Lung (tissue), 12 donors: ENCODE results near the gene CAPN9. TPM values are rescaled to one million over a fixed set of nuclear protein-coding genes. Genes with fewer than 3 reads are reported as not detected.

Source experiments
- ATAC-seq: fragments of 200-7000 bp; cut with Tn5 transposase; one replicate; pipeline ENCODE4 v1.9.1; 2020; ENCODE audit warnings: moderate number of reproducible peaks; ENCODE audit not compliant: insufficient read depth, low FRiP score
- DNase-seq, 3 donors: peaks; one replicate each; pipeline ENCODE4 v3.0.0-alpha.2; 2013 to 2017
- H3K27ac ChIP-seq, 2 donors: one replicate each; pipeline ENCODE4 v1.5.1; 2013; ENCODE audit warnings: mild to moderate bottlenecking in 2 of 2, moderate library complexity in 2 of 2, control low read depth in 1 of 2, inconsistent platforms in 1 of 2, low read depth in 1 of 2, low read length in 1 of 2
- H3K27me3 ChIP-seq, 3 donors: one replicate each; pipeline ENCODE4 v1.5.1; 2013; ENCODE audit warnings: low read length in 2 of 3; ENCODE audit not compliant: control insufficient read depth in 3 of 3, insufficient read depth in 3 of 3
- H3K36me3 ChIP-seq, 4 donors: one replicate each; pipeline ENCODE4 v1.5.1; 2013; ENCODE audit warnings: low read length in 4 of 4, mild to moderate bottlenecking in 1 of 4, moderate library complexity in 1 of 4; ENCODE audit not compliant: control insufficient read depth in 4 of 4, insufficient read depth in 4 of 4
- H3K4me1 ChIP-seq, 5 donors: one replicate each; pipeline ENCODE4 v1.5.1; 2013; ENCODE audit warnings: low read length in 5 of 5, mild to moderate bottlenecking in 2 of 5, moderate library complexity in 1 of 5; ENCODE audit not compliant: control insufficient read depth in 5 of 5, insufficient read depth in 5 of 5
- H3K4me3 ChIP-seq: one replicate; pipeline ENCODE4 v1.5.1; 2013; ENCODE audit warnings: mild to moderate bottlenecking, control low read depth, moderate library complexity
- H3K9ac ChIP-seq, 2 donors: one replicate each; pipeline ENCODE4 v1.5.1; 2013; ENCODE audit warnings: low read length in 2 of 2, control low read depth in 1 of 2; ENCODE audit not compliant: insufficient read depth in 1 of 2
- H3K9me3 ChIP-seq, 4 donors: one replicate each; pipeline ENCODE4 v1.5.1; 2013; ENCODE audit warnings: low read length in 3 of 4, mild to moderate bottlenecking in 1 of 4, moderate library complexity in 1 of 4; ENCODE audit not compliant: control insufficient read depth in 4 of 4, insufficient read depth in 3 of 4
- CTCF ChIP-seq: IDR thresholded peaks from 2 replicates; pipeline ENCODE4 v1.5.1; 2012; ENCODE audit warnings: mild to moderate bottlenecking; ENCODE audit errors: control extremely low read depth, extremely low read depth
- WGBS, 2 donors: extraction: QIAGEN DNeasy Blood & Tissue Kit; methylation state at CpG; one replicate each; pipeline ENCODE4 v1.1.7; 2013; 5-methylcytosine and 5-hydroxymethylcytosine counted together
- polyA plus RNA-seq, 2 donors: library from polyadenylated mRNA; stranded (reverse); fragments of 200-250 nt; gene quantifications; one replicate each; pipeline ENCODE4 v1.2.1, GENCODE V29; 2013
- total RNA-seq, 2 donors: library from RNA; depleted of rRNA in 1 of 2; stranded (reverse); fragments of >200 nt in 1 of 2; gene quantifications; one replicate each; pipeline ENCODE4 v1.2.1, GENCODE V29; 2014 to 2021
- donor health status: control.
- donor health status: control.
- donor health status: Bipolar disorder and iron deficiency.
- donor health status: healthy.
- donor health status: DM: yes; HTN: yes; CAD: no.

Gene CAPN9
- total and polyA plus RNA-seq, 4 donors, result 2.2 to 13.2 (median 7.6) TPM

- no peak for ATAC-seq
- no peak for DNase-seq
- 78 to 85% methylated on average over 4 of the region's 4 CpGs for WGBS, 2 donors
- peaks cover 6 to 18% (median 15%) of the 10 kb centered on the region in 5 donors for H3K4me1 ChIP-seq
- no peak for TF ChIP-seq CTCF
- no peaks in the 10 kb centered on the region for H3K9me3 ChIP-seq
- no peaks in the 10 kb centered on the region for H3K27me3 ChIP-seq
- no peaks in the 10 kb centered on the region for H3K36me3 ChIP-seq
- H3K4me3 ChIP-seq, result no peak overlapping the region
- H3K27ac ChIP-seq, result no peak overlapping the region
- H3K9ac ChIP-seq, result no peak overlapping the region
These were observed 74.2 kb downstream of the CAPN9 start for GRCh38 chr1:230821346-230821745.

- no peaks in the 10 kb centered on the region for H3K27me3 ChIP-seq
- no peak overlapping the region for H3K9ac ChIP-seq
- TF ChIP-seq CTCF, result no peak
- no peaks in the 10 kb centered on the region for H3K9me3 ChIP-seq
- H3K27ac ChIP-seq, result no peak overlapping the region
- WGBS, 2 donors, result 74 to 79% methylated on average over 13 of the region's 13 CpGs
- DNase-seq, result peak in 2 of 3 donors; percentile 6 to 20
- H3K4me1 ChIP-seq, result peaks cover 12 to 24% (median 20%) of the 10 kb centered on the region in 5 donors
- H3K36me3 ChIP-seq, result no peaks in the 10 kb centered on the region
- no peak overlapping the region for H3K4me3 ChIP-seq
- ATAC-seq, result no peak
These were observed 74.9 kb downstream of the CAPN9 start for GRCh38 chr1:230822092-230822581.

- no peaks in the 10 kb centered on the region for H3K27me3 ChIP-seq
- no peak overlapping the region for H3K9ac ChIP-seq
- H3K4me1 ChIP-seq, result peaks cover 13 to 34% (median 24%) of the 10 kb centered on the region in 5 donors
- ATAC-seq (peak; percentile 7), DNase-seq (peak in 2 of 3 donors; percentile 37 to 55)
- 57 to 61% methylated on average over 6 of the region's 6 CpGs for WGBS, 2 donors
- H3K4me3 ChIP-seq, result no peak overlapping the region
- H3K27ac ChIP-seq, result peak overlapping the region in 1 of 2 donors; percentile 27
- no peak for TF ChIP-seq CTCF
- no peaks in the 10 kb centered on the region for H3K36me3 ChIP-seq
- H3K9me3 ChIP-seq, result no peaks in the 10 kb centered on the region
These were observed 76.2 kb downstream of the CAPN9 start for GRCh38 chr1:230823426-230823825.

- H3K9ac ChIP-seq, result no peak overlapping the region
- no peaks in the 10 kb centered on the region for H3K9me3 ChIP-seq
- no peaks in the 10 kb centered on the region for H3K36me3 ChIP-seq
- no peaks in the 10 kb centered on the region for H3K27me3 ChIP-seq
- WGBS, 2 donors, result 66 to 76% methylated on average over 3 of the region's 3 CpGs
- peak overlapping the region; percentile 40 to 89 for H3K27ac ChIP-seq
- no peak for DNase-seq
- ATAC-seq, result no peak
- H3K4me1 ChIP-seq, result peaks cover 13 to 34% (median 24%) of the 10 kb centered on the region in 5 donors
- TF ChIP-seq CTCF, result no peak
- H3K4me3 ChIP-seq, result no peak overlapping the region
These were observed 76.8 kb downstream of the CAPN9 start for GRCh38 chr1:230823931-230824381.
